ENCODE results near the gene TMEM256. TPM values are rescaled to one million over a fixed set of nuclear protein-coding genes. Genes with fewer than 3 reads are reported as not detected.
A peak's percentile ranks its signal among the peaks of the same experiment; 100 is the strongest.

The TMEM256 gene
- total RNA-seq, 4 donors from 2014 or later: 88.3 to 121 (median 103) TPM

GRCh38 chr17:7406235-7406825 is 2.4 kb upstream of the TMEM256 start:
- Histone ChIP-seq H3K27me3 (no peaks in the 10 kb centered on the region), H3K4me3 (peak overlapping the region in 1 of 4 donors; percentile 96), H3K4me1 (peaks cover 0 to 49% (median 21%) of the 10 kb centered on the region in 4 donors), H3K9me3 (no peaks in the 10 kb centered on the region), H3K27ac (peak overlapping the region in 3 of 4 donors; percentile 94 to 98 (median 95)), H3K36me3 (peaks cover 0 to 42% (median 0%) of the 10 kb centered on the region in 3 donors)
- TF ChIP-seq CTCF (IDR thresholded peaks at IDR 0.05) (no peak), EP300 (IDR thresholded peaks at IDR 0.05) (no peak), POLR2A (IDR thresholded peaks at IDR 0.05) (no peak)
- DNase-seq (ENCODE audit: low spot score in 2 of 2): no peak
- 47 to 61% methylated on average over 9 to 12 of the region's 12 CpGs for WGBS, 2 donors

DNA sequence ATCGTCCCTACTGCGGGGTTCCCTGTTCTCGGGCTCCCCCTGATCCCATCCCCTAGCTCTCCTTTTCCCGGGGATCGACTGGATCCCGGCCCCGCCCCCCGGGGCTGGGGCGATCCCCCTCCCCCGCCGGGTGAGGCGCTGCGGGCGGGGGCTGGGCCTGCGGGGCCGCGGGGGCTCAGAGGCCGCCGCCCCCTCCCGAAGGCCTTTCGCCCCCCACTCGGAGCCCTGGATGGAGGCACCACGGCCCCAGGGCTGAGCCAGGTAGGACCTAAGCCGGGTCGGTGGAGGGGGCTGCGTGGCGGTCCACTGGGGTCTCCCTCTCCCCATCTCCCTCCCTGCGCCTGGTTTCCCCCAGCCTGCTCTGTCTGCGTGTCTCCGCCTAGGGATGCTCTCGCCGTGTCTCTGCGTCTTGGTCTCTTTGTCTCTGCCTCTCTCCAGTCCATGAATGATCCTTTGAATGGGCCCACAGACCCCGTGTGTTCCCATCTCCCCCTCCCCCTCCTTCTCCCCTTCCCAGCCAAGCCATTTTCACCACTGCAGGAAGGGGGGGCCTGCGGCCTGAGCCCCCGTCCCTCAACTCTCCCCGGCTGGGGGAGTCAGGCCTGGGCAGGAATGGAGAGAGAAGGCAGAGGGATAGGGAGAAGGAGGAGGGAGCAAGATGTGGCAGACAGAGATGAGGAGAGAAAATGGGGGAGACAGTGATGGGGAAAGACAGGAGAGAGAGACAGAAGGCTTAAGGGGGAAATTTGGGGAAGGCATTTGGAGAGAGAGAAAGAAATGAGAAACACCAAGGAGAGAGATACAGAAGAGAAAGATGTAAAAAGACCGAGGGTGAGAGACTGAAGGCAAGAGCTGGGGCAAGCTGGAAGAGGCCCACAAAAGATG is 1.7 kb upstream of the TMEM256 start:
- peaks cover 0 to 34% (median 0%) of the 10 kb centered on the region in 3 donors for H3K36me3 ChIP-seq
- peak overlapping the region; percentile 85 to 98 (median 94) for H3K27ac ChIP-seq
- TF ChIP-seq POLR2A (IDR thresholded peaks at IDR 0.05) (no peak), EP300 (IDR thresholded peaks at IDR 0.05) (no peak), CTCF (IDR thresholded peaks at IDR 0.05) (no peak)
- H3K4me3 ChIP-seq: peak overlapping the region; percentile 63 to 96 (median 70)
- H3K4me1 ChIP-seq: peaks cover 0 to 56% (median 21%) of the 10 kb centered on the region in 4 donors
- H3K27me3 ChIP-seq: no peaks in the 10 kb centered on the region
- H3K9me3 ChIP-seq: no peaks in the 10 kb centered on the region
- 4 to 9% methylated on average over 29 to 36 of the region's 38 CpGs for WGBS, 2 donors
- peak in 1 of 2 donors; percentile 14 for DNase-seq (ENCODE audit: low spot score in 2 of 2)

DNA sequence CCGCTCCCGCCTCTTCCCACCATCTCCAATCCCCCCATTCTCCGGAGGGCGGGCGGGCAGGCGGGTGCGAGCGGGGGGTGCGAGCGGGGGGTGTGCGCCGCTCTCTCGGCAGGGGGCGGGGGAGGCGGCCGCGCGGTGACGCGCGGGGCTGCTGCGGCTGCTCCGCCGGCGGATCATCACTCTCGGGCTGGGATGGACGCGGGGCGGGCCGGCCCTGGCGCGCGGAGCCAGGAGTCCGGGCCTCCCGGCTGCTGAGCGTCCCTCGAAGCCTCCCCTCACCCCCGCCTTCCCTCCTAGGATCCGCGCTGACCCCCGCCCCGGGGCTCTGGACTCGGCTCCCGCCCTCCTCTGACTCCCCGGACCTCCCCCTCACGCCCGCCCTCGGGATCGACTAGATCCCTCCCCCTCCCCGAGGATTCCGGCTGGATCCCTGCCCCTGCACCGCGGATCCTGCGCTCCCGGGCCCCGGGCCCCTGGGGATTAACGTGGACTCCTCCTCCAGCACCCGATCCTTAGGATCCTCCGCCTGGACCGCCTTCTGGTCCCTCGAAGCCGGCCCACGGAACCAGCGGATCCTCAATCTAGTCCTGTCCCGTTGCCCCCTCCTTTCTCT is 946 bp upstream of the TMEM256 start:
- peak overlapping the region; percentile 63 to 96 (median 70) for H3K4me3 ChIP-seq
- H3K4me1 ChIP-seq: peaks cover 0 to 56% (median 21%) of the 10 kb centered on the region in 4 donors
- H3K27me3 ChIP-seq: no peaks in the 10 kb centered on the region
- peak overlapping the region; percentile 85 to 98 (median 94) for H3K27ac ChIP-seq
- peaks cover 0 to 27% (median 0%) of the 10 kb centered on the region in 3 donors for H3K36me3 ChIP-seq
- no peaks in the 10 kb centered on the region for H3K9me3 ChIP-seq
- DNase-seq (ENCODE audit: low spot score in 2 of 2): peak; percentile 49 to 57
- TF ChIP-seq CTCF (IDR thresholded peaks at IDR 0.05): peak; percentile 11 to 32 (median 18)
- TF ChIP-seq EP300 (IDR thresholded peaks at IDR 0.05): peak in 1 of 2 donors; percentile 45
- TF ChIP-seq POLR2A (IDR thresholded peaks at IDR 0.05): peak in 1 of 2 donors; percentile 76
- WGBS, 2 donors: 0 to 1% methylated on average over 28 to 39 of the region's 65 CpGs

GRCh38 chr17:7403727-7403976 is 245 bp downstream of the TMEM256 start:
- TF ChIP-seq CTCF (IDR thresholded peaks at IDR 0.05) (no peak), EP300 (IDR thresholded peaks at IDR 0.05) (no peak), POLR2A (IDR thresholded peaks at IDR 0.05) (no peak)
- Histone ChIP-seq H3K27me3 (no peaks in the 10 kb centered on the region), H3K9me3 (no peaks in the 10 kb centered on the region), H3K36me3 (peaks cover 0 to 15% (median 0%) of the 10 kb centered on the region in 3 donors), H3K4me3 (peak overlapping the region; percentile 55 to 96 (median 66)), H3K4me1 (peaks cover 0 to 56% (median 21%) of the 10 kb centered on the region in 4 donors), H3K27ac (peak overlapping the region; percentile 85 to 98 (median 96))
- no peak for DNase-seq (ENCODE audit: low spot score in 2 of 2)
- WGBS, 2 donors: 0% methylated on average over 10 of the region's 13 CpGs; no CpG with 5 or more reads in 1 of the 2 donors

Data from tibial nerve (tissue), 4 donors.